ENCODE measurements around the gene CACNA1F.

Gene CACNA1F

GRCh38 chrX:49212209-49212608 is 20.9 kb downstream of the CACNA1F start:
- no peak for DNase-seq (ENCODE audit: low spot score)
- in situ Hi-C loops (cut with MboI; ENCODE audit: low sequenced_read_pairs, unreplicated experiment) = no loop called here
- no peak for TF ChIP-seq CTCF (IDR thresholded peaks at IDR 0.05; ENCODE audit: borderline replicate concordance, control extremely low read depth, extremely low read depth, insufficient read depth, missing control alignments)

- no peak for DNase-seq (ENCODE audit: low spot score)
- no peak for TF ChIP-seq CTCF (IDR thresholded peaks at IDR 0.05; ENCODE audit: borderline replicate concordance, control extremely low read depth, extremely low read depth, insufficient read depth, missing control alignments)
- in situ Hi-C loops (cut with MboI; ENCODE audit: low sequenced_read_pairs, unreplicated experiment) = no loop called here
These were observed 22.1 kb downstream of the CACNA1F start for GRCh38 chrX:49211074-49211473.

GRCh38 chrX:49210406-49210805 is 22.7 kb downstream of the CACNA1F start:
- no peak for DNase-seq (ENCODE audit: low spot score)
- in situ Hi-C loops (cut with MboI; ENCODE audit: low sequenced_read_pairs, unreplicated experiment) = no loop called here
- no peak for TF ChIP-seq CTCF (IDR thresholded peaks at IDR 0.05; ENCODE audit: borderline replicate concordance, control extremely low read depth, extremely low read depth, insufficient read depth, missing control alignments)

- TF ChIP-seq CTCF (IDR thresholded peaks at IDR 0.05; ENCODE audit: borderline replicate concordance, control extremely low read depth, extremely low read depth, insufficient read depth, missing control alignments) = no peak
- in situ Hi-C loops (cut with MboI; ENCODE audit: low sequenced_read_pairs, unreplicated experiment) = no loop called here
- no peak for DNase-seq (ENCODE audit: low spot score)
These were observed 23.5 kb downstream of the CACNA1F start for GRCh38 chrX:49209434-49210251.

- no peak for TF ChIP-seq CTCF (IDR thresholded peaks at IDR 0.05; ENCODE audit: borderline replicate concordance, control extremely low read depth, extremely low read depth, insufficient read depth, missing control alignments)
- in situ Hi-C loops (cut with MboI; ENCODE audit: low sequenced_read_pairs, unreplicated experiment) = no loop called here
- DNase-seq (ENCODE audit: low spot score) = no peak
These were observed 24.7 kb downstream of the CACNA1F start for GRCh38 chrX:49208399-49208798.

- no peak for DNase-seq (ENCODE audit: low spot score)
- TF ChIP-seq CTCF (IDR thresholded peaks at IDR 0.05; ENCODE audit: borderline replicate concordance, control extremely low read depth, extremely low read depth, insufficient read depth, missing control alignments) = no peak
- in situ Hi-C loops (cut with MboI; ENCODE audit: low sequenced_read_pairs, unreplicated experiment) = no loop called here
These were observed 26.6 kb downstream of the CACNA1F start for GRCh38 chrX:49206543-49206942.

Data from GM13976 (cell line).